GM21360 (cell line): Measurements from ENCODE around the gene MEP1B.

Experiments
- ATAC-seq: cut with Tn5 transposase; IDR thresholded peaks from one replicate; pipeline ENCODE4 v1.9.1; 2021; ENCODE audit warnings: mild to moderate bottlenecking, moderate library complexity; ENCODE audit not compliant: unreplicated experiment

Gene MEP1B

GRCh38 chr18:32262092-32262491 lies 72.3 kb downstream of the MEP1B start:
- ATAC-seq, result no peak

- no peak for ATAC-seq
These were observed 74.6 kb downstream of the MEP1B start for GRCh38 chr18:32264401-32264800.

GRCh38 chr18:32267463-32267862 lies 77.6 kb downstream of the MEP1B start:
- ATAC-seq, result no peak
